Pancreas (tissue), 10 donors: Measurements from ENCODE around the gene CPN1. TPM values are rescaled to one million over a fixed set of nuclear protein-coding genes. Genes with fewer than 3 reads are reported as not detected.

Experiments
- ATAC-seq, 4 donors: fragments of 200-7000 bp; cut with Tn5 transposase; one replicate each; pipeline versions ENCODE4 v1.8.0 to v1.9.1; 2020; ENCODE audit warnings: mild to moderate bottlenecking in 4 of 4, moderate library complexity in 4 of 4
- DNase-seq, 6 donors: peaks; one replicate each; pipeline ENCODE4 v3.0.0-alpha.2; 2020
- FAIRE-seq: peaks from 2 replicates; lab custom pipeline; 2012; peaks lifted over from hg19 to GRCh38; lab: Jason Lieb, UNC
- H3K27ac ChIP-seq, 4 donors: fragments of 200-600 bp; sonication (generic); 1 replicate in 3 of 4; 2 replicates in 1 of 4; pipeline versions ENCODE4 v1.5.0 to v1.8.0; 2020
- H3K27me3 ChIP-seq, 4 donors: fragments of 200-600 bp; one replicate each; pipeline ENCODE4 v1.8.0; 2021
- H3K36me3 ChIP-seq, 3 donors: fragments of 200-600 bp; sonication (generic) in 1 of 3; one replicate each; pipeline versions ENCODE4 v1.5.0 to v1.8.0; 2020 to 2021
- H3K4me1 ChIP-seq, 3 donors: fragments of 200-600 bp; one replicate each; pipeline ENCODE4 v1.8.0; 2021
- H3K4me3 ChIP-seq, 4 donors: fragments of 200-600 bp; sonication (generic) in 2 of 4; one replicate each; pipeline versions ENCODE4 v1.5.0 to v1.8.0; 2020 to 2021
- H3K9me3 ChIP-seq, 4 donors: fragments of 200-600 bp; one replicate each; pipeline ENCODE4 v1.8.0; 2021
- WGBS, 2 donors: extraction: QIAGEN DNeasy Blood & Tissue Kit; methylation state at CpG; one replicate each; pipeline ENCODE4 v1.1.7; 2013; 5-methylcytosine and 5-hydroxymethylcytosine counted together
- intact Hi-C, 3 donors: fragments of 100-400 bp; cut with DNase I; formaldehyde crosslinking; loops; one replicate each; pipeline versions ENCODE4 v1.11.1 to v1.14.2; 2022
- polyA plus RNA-seq, 2 donors: library from polyadenylated mRNA; stranded (reverse); fragments of 200-250 nt; gene quantifications; one replicate each; pipeline ENCODE4 v1.2.3, GENCODE V29; 2013
- total RNA-seq, 6 donors: library from RNA; stranded (reverse); fragmentation: NEBNext Ultra II Directional in 4 of 6; extraction: Animal tissue kit (Norgen Biotek cat#: 25700) in 4 of 6; gene quantifications; one replicate each; pipeline versions ENCODE4 v1.2.1 to v1.2.4, GENCODE V29; 2021 to 2023
- TF ChIP-seq, protein P1 (sequence below), 4 donors: fragments of 200-600 bp; sonication (generic) in 3 of 4; IDR thresholded peaks; one replicate each; pipeline versions ENCODE4 v1.5.0 to v1.8.0; 2021; ENCODE audit warnings: antibody characterized with exemption in 4 of 4
- donor health status: healthy with polysubstance abuse.
- donor health status: DM: no; HTN: no; CAD: no; lungs with moderate emphysema.
- donor health status: DM: no; HTN: no; CAD: no.
- donor health status: control.
- donor health status: control.
- donor health status: Bipolar disorder and iron deficiency.
- donor health status: DM: yes; HTN: yes; CAD: no.
- donor health status: DM: no; HTN: no; CAD: no.
- donor health status: DM: no; HTN: no; CAD: no.
- donor health status: DM: yes; HTN: yes; CAD: no.

The CPN1 gene
- total and polyA plus RNA-seq, 8 donors: 0.17 TPM; not detected in 7

DNA sequence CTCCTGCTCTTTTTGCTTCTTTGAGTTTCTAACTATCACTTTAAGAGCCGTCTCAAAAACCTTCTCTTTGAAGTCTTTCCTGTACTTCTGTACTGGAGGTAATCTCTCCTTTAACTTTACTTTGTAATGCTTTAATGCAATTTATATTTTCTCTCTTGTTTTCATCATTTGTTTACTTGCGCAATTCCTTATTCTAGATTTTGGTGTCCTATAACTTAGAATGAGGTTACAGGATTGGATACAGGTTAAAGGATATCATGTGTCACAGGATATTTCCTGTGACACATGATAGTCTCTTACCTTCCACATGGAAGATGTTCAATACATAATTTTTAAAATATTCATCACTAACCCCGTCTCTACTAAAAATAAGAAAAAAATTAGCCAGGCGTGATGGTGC is 42.4 kb upstream of the CPN1 start:
- no peak for ATAC-seq

DNA sequence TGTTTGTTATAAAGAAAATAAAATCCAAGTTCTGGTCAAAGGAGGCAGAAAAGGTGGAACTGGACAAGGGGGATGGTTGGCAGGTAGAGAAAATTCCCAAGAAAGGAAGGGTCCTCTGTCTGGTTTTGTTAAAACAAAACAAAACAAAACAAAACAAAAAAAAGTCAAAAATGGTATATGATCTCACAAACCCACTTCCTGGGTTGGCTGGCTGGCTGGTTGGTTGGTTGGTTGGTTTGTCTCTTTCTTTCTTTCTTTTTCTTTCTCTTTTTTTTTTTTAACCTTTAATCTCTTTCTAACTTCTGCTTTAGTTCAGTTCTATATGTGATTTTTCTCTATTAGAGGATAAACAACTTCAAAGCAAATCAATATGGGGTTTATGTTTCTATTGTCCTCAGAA is 41.1 kb upstream of the CPN1 start:
- ATAC-seq: no peak
- no peak for DNase-seq
- no peaks in the 10 kb centered on the region for H3K4me1 ChIP-seq
- no peak for FAIRE-seq
- no peak overlapping the region for H3K4me3 ChIP-seq
- TF ChIP-seq, protein P1, sequence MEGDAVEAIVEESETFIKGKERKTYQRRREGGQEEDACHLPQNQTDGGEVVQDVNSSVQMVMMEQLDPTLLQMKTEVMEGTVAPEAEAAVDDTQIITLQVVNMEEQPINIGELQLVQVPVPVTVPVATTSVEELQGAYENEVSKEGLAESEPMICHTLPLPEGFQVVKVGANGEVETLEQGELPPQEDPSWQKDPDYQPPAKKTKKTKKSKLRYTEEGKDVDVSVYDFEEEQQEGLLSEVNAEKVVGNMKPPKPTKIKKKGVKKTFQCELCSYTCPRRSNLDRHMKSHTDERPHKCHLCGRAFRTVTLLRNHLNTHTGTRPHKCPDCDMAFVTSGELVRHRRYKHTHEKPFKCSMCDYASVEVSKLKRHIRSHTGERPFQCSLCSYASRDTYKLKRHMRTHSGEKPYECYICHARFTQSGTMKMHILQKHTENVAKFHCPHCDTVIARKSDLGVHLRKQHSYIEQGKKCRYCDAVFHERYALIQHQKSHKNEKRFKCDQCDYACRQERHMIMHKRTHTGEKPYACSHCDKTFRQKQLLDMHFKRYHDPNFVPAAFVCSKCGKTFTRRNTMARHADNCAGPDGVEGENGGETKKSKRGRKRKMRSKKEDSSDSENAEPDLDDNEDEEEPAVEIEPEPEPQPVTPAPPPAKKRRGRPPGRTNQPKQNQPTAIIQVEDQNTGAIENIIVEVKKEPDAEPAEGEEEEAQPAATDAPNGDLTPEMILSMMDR (IDR thresholded peaks at IDR 0.05): no peak
- no peaks in the 10 kb centered on the region for H3K27me3 ChIP-seq
- no peaks in the 10 kb centered on the region for H3K36me3 ChIP-seq
- no peak overlapping the region for H3K27ac ChIP-seq
- H3K9me3 ChIP-seq: no peaks in the 10 kb centered on the region
- intact Hi-C loops: no loop called here

More for the DNA sequence above, 42.4 kb upstream of the CPN1 start:
- DNase-seq (no peak), FAIRE-seq (no peak)
- WGBS, 2 donors: 67 to 74% methylated on average over 4 of the region's 4 CpGs
- TF ChIP-seq, protein P1 (IDR thresholded peaks at IDR 0.05): no peak
- Histone ChIP-seq H3K27me3 (no peaks in the 10 kb centered on the region), H3K36me3 (no peaks in the 10 kb centered on the region), H3K4me3 (no peak overlapping the region), H3K27ac (no peak overlapping the region), H3K4me1 (no peaks in the 10 kb centered on the region), H3K9me3 (no peaks in the 10 kb centered on the region)
- intact Hi-C loops: no loop called here

DNA sequence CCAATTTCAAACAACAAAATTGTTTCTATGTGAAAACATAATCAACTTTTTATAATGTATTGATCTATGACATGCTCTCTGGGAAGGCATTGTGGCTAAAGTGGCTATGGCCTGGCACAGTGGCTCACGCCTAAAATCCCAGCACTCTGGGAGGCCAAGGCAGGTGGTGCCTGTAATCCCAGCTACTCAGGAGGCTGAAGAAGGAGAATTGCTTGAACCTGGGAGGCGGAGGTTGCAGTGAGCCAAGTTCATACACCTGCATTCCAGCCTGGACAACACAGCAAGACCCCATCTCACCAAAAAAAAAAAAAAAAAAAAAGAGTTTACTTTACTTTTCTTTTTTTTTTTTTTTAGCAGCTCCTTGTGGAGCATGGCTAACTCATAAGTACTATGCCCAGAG is 38.9 kb upstream of the CPN1 start:
- H3K27ac ChIP-seq: no peak overlapping the region
- FAIRE-seq (no peak), ATAC-seq (no peak), DNase-seq (no peak)
- TF ChIP-seq, protein P1 (IDR thresholded peaks at IDR 0.05): no peak
- whole genome bisulfite sequencing, 2 donors: 77 to 83% methylated on average over 2 of the region's 2 CpGs
- no peak overlapping the region for H3K4me3 ChIP-seq
- no peaks in the 10 kb centered on the region for H3K36me3 ChIP-seq
- H3K27me3 ChIP-seq: no peaks in the 10 kb centered on the region
- no peaks in the 10 kb centered on the region for H3K9me3 ChIP-seq
- H3K4me1 ChIP-seq: no peaks in the 10 kb centered on the region
- intact Hi-C loops: no loop called here

DNA sequence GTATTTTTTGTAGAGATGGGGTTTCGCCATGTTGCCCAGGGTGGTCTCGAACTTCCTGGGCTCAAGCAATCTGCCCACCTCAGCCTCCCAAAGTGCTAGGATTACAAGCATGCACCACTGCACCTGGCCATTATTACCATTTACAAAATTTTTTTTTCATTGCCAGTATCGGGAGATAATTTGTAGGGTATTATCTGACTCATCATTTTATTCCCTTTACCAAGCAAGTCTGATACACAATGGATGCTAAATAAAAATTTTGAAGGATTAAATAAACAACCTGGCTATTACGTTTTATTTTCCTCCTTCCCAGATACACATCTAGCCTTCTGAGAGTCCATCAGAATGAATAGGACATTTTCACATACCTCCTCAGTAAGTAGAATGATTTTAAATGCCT is 38.1 kb upstream of the CPN1 start:
- WGBS, 2 donors: 72 to 85% methylated on average over 4 of the region's 4 CpGs
- Histone ChIP-seq H3K4me3 (no peak overlapping the region), H3K27ac (no peak overlapping the region), H3K36me3 (no peaks in the 10 kb centered on the region), H3K4me1 (no peaks in the 10 kb centered on the region), H3K9me3 (no peaks in the 10 kb centered on the region), H3K27me3 (peaks cover 0 to 3% (median under 1%) of the 10 kb centered on the region in 4 donors)
- ATAC-seq: no peak
- intact Hi-C loops: no loop called here
- FAIRE-seq: no peak
- DNase-seq: no peak
- TF ChIP-seq, protein P1 (IDR thresholded peaks at IDR 0.05): no peak

DNA sequence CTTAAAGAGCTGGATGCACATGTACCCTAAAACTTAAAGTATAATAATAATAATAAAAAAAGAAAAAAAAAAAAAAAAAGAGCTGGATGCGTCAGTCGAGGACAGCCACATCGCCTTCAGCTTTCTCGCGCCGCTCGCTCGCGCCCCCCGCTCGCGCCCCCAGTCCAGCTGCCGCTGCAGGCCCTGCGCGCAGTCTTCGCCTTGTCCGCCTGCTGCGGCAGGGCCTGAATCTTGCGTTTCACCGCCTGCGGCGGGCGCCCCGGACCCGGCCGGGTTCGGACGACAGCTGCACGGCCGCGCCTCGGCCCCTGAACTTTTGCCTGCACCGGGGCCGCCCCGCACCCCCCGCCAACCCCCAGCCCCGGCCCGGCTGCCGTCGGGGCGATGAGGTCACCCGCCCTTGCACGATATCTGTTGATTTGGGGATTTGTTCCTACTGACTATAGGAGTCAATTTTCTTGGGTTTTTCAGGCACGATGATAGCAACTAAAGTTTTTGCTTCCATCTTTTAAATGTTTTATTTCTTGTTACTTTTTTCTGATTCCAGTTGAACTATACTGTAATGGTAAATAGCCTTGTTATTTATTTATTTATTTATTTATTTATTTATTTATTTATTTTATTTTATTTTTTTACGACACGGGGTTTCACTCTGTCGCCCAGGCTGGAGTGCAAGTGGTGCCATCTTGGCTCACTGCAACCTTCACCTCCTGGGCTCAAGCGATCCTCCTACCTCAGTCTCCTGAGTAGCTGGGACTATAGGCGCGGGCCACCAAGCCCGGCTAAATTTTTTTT is 33.5 kb upstream of the CPN1 start:
- DNase-seq (peak in 1 of 6 donors; percentile 54), FAIRE-seq (no peak), ATAC-seq (no peak)
- WGBS, 2 donors: 24% methylated on average over 46 to 51 of the region's 51 CpGs
- Histone ChIP-seq H3K27ac (no peak overlapping the region), H3K9me3 (no peaks in the 10 kb centered on the region), H3K27me3 (peaks cover 0 to 4% (median 2%) of the 10 kb centered on the region in 4 donors), H3K4me3 (no peak overlapping the region), H3K4me1 (no peaks in the 10 kb centered on the region), H3K36me3 (no peaks in the 10 kb centered on the region)
- TF ChIP-seq, protein P1 (IDR thresholded peaks at IDR 0.05): no peak
- intact Hi-C loops: no loop called here
